Natural killer cell (primary cell): ENCODE measurements around the gene LDLRAD4. TPM values are rescaled to one million over a fixed set of nuclear protein-coding genes. Genes with fewer than 3 reads are reported as not detected.

Experiments
- ATAC-seq, 3 donors: fragments of 150-1000 bp in 2 of 3; fragments of 200-7000 bp in 1 of 3; cut with Tn5 transposase; 1 replicate in 1 of 3; 2 replicates in 2 of 3; pipeline ENCODE4 v1.10.0; 2021; ENCODE audit warnings: mild to moderate bottlenecking in 2 of 3, moderate library complexity in 2 of 3
- DNase-seq, 2 donors: peaks; one replicate each; pipeline versions ENCODE4 v3.0.0 to v3.0.0-alpha.2; 2013 to 2021; ENCODE audit warnings: mixed read lengths in 1 of 2
- H3K27ac ChIP-seq: one replicate; pipeline ENCODE4 v1.5.1; 2013; ENCODE audit warnings: mild to moderate bottlenecking, low read length
- H3K27me3 ChIP-seq: one replicate; pipeline ENCODE4 v1.6.1; 2013; ENCODE audit warnings: low read length; ENCODE audit not compliant: control insufficient read depth, insufficient read depth
- H3K36me3 ChIP-seq: one replicate; pipeline ENCODE4 v1.6.1; 2013; ENCODE audit warnings: low read length; ENCODE audit not compliant: control insufficient read depth, insufficient read depth
- H3K4me1 ChIP-seq: one replicate; pipeline ENCODE4 v1.6.1; 2013; ENCODE audit warnings: low read length; ENCODE audit not compliant: control insufficient read depth, insufficient read depth
- H3K4me3 ChIP-seq: one replicate; pipeline ENCODE4 v1.5.1; 2013; ENCODE audit warnings: low read length
- H3K9me3 ChIP-seq: one replicate; pipeline ENCODE4 v1.6.1; 2013; ENCODE audit warnings: low read length; ENCODE audit not compliant: control insufficient read depth, insufficient read depth
- H3K27ac Mint-ChIP-seq, 2 donors: one replicate each; pipeline ENCODE4 v1.8.0; 2022; ENCODE audit warnings: mild to moderate bottlenecking in 2 of 2, mixed read lengths in 2 of 2, moderate library complexity in 1 of 2
- H3K27me3 Mint-ChIP-seq, 2 donors: one replicate each; pipeline ENCODE4 v1.8.0; 2022; ENCODE audit warnings: low read depth in 2 of 2, mixed read lengths in 2 of 2
- H3K36me3 Mint-ChIP-seq: one replicate; pipeline ENCODE4 v1.8.0; 2022; ENCODE audit warnings: mixed read lengths
- H3K4me1 Mint-ChIP-seq, 2 donors: one replicate each; pipeline ENCODE4 v1.8.0; 2022; ENCODE audit warnings: mixed read lengths in 2 of 2
- H3K4me3 Mint-ChIP-seq: one replicate; pipeline ENCODE4 v1.8.0; 2022; ENCODE audit warnings: mild to moderate bottlenecking, moderate library complexity, mixed read lengths
- H3K9me3 Mint-ChIP-seq, 2 donors: one replicate each; pipeline ENCODE4 v1.8.0; 2022; ENCODE audit warnings: mixed read lengths in 2 of 2
- WGBS: methylation state at CpG from one replicate; pipeline ENCODE4 v1.1.7; 2013; ENCODE audit warnings: missing lambda C conversion rate; ENCODE audit not compliant: insufficient coverage; 5-methylcytosine and 5-hydroxymethylcytosine counted together
- intact Hi-C: fragments of 100-400 bp; cut with micrococcal nuclease; formaldehyde crosslinking; loops from one replicate; pipeline ENCODE4 v1.14.2; 2022
- total RNA-seq, 4 donors: library from RNA; stranded (reverse); fragments of 120-200 nt in 1 of 4; gene quantifications; one replicate each; pipeline versions ENCODE4 v1.2.3 to v1.2.4, GENCODE V29; 2013 to 2022
- TF ChIP-seq, protein P1 (sequence below): fragments of 200-600 bp; IDR thresholded peaks from one replicate; pipeline ENCODE4 v1.8.0; 2022; ENCODE audit warnings: antibody characterized with exemption

LDLRAD4 gene
- total RNA-seq, 3 donors from 2014 or later (not counting 1 experiment from before 2014, with no cell fraction given): 24.0 to 36.3 (median 29.2) TPM

- DNase-seq (no peak), ATAC-seq (no peak)
- Mint-ChIP-seq H3K4me3 (no peak overlapping the region), H3K36me3 (no peaks in the 10 kb centered on the region), H3K4me1 (peaks cover 15 to 31% of the 10 kb centered on the region in 2 donors), H3K27me3 (no peaks in the 10 kb centered on the region), H3K27ac (peak overlapping the region in 1 of 2 donors; percentile 30), H3K9me3 (no peaks in the 10 kb centered on the region)
- H3K27me3 ChIP-seq: no peaks in the 10 kb centered on the region
- peaks cover 4% of the 10 kb centered on the region for H3K4me1 ChIP-seq
- 51% methylated on average over 7 of the region's 7 CpGs for WGBS
- H3K4me3 ChIP-seq: no peak overlapping the region
- H3K9me3 ChIP-seq: no peaks in the 10 kb centered on the region
- TF ChIP-seq, protein P1, sequence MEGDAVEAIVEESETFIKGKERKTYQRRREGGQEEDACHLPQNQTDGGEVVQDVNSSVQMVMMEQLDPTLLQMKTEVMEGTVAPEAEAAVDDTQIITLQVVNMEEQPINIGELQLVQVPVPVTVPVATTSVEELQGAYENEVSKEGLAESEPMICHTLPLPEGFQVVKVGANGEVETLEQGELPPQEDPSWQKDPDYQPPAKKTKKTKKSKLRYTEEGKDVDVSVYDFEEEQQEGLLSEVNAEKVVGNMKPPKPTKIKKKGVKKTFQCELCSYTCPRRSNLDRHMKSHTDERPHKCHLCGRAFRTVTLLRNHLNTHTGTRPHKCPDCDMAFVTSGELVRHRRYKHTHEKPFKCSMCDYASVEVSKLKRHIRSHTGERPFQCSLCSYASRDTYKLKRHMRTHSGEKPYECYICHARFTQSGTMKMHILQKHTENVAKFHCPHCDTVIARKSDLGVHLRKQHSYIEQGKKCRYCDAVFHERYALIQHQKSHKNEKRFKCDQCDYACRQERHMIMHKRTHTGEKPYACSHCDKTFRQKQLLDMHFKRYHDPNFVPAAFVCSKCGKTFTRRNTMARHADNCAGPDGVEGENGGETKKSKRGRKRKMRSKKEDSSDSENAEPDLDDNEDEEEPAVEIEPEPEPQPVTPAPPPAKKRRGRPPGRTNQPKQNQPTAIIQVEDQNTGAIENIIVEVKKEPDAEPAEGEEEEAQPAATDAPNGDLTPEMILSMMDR: no peak
- H3K27ac ChIP-seq: no peak overlapping the region
- H3K36me3 ChIP-seq: no peaks in the 10 kb centered on the region
- intact Hi-C loops: no loop called here
Observed at GRCh38 chr18:13548966-13549879, 330.7 kb downstream of the LDLRAD4 start.

- Mint-ChIP-seq H3K4me3 (no peak overlapping the region), H3K36me3 (no peaks in the 10 kb centered on the region), H3K27me3 (no peaks in the 10 kb centered on the region), H3K9me3 (no peaks in the 10 kb centered on the region), H3K27ac (no peak overlapping the region), H3K4me1 (peaks cover 15 to 31% of the 10 kb centered on the region in 2 donors)
- H3K4me3 ChIP-seq: no peak overlapping the region
- intact Hi-C loops: no loop called here
- ATAC-seq (no peak), DNase-seq (no peak)
- H3K27ac ChIP-seq: no peak overlapping the region
- WGBS: 24% methylated on average over 5 of the region's 5 CpGs
- H3K4me1 ChIP-seq: peaks cover 4% of the 10 kb centered on the region
- H3K9me3 ChIP-seq: no peaks in the 10 kb centered on the region
- no peaks in the 10 kb centered on the region for H3K27me3 ChIP-seq
- TF ChIP-seq, protein P1: no peak
- no peaks in the 10 kb centered on the region for H3K36me3 ChIP-seq
Observed at GRCh38 chr18:13549880-13550232, 331.3 kb downstream of the LDLRAD4 start.

DNA sequence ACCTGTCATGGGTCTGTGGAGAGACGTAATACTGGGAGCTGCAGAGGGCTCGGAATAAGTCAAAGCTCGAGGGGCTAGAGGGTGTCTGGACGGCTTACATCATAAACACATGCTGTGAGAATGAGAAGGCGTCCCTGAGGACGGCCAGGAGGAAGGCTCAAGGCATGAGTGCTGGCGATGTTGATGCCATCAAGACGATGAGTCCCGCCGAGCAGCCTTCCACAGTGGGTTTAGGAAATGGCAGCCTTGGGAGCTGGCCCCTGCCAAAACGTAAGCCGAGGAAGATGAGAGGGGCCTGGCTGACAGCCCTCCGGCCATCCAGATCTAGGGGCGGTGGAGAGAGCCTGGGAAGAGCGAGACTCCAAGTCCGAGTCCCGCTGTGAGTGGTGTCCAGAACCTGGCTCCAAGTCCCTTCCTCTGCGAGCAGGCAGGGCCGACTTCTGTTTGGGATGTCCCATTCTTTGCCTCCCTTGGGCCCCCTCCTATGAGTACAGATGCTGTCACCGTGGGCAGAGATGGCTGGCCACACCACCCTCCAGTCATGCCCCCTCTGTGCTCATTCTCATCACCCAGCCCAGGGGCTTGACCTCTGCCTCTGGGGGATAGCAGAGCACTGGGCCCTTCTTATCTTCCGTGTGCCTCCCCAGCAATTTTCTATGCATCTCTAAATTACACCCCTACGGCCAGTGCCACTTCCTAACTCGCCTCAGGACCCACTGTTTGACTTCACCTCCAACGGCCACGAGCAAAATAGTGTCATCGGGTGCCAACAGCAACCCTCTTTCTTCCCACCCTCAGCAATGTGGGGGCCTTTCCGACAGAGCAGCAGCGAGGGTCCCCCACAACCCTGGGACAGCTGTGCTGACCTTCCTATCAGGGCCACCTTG is 332.1 kb downstream of the LDLRAD4 start:
- Mint-ChIP-seq H3K9me3 (no peaks in the 10 kb centered on the region), H3K27me3 (no peaks in the 10 kb centered on the region), H3K4me1 (peaks cover 15 to 31% of the 10 kb centered on the region in 2 donors), H3K4me3 (no peak overlapping the region), H3K36me3 (no peaks in the 10 kb centered on the region), H3K27ac (no peak overlapping the region)
- no peaks in the 10 kb centered on the region for H3K36me3 ChIP-seq
- TF ChIP-seq, protein P1: no peak
- H3K9me3 ChIP-seq: no peaks in the 10 kb centered on the region
- ATAC-seq: no peak
- DNase-seq: no peak
- intact Hi-C loops: no loop called here
- peaks cover 4% of the 10 kb centered on the region for H3K4me1 ChIP-seq
- H3K27ac ChIP-seq: no peak overlapping the region
- WGBS: 98% methylated on average over 28 of the region's 28 CpGs
- no peaks in the 10 kb centered on the region for H3K27me3 ChIP-seq
- H3K4me3 ChIP-seq: no peak overlapping the region
